Measurements from ENCODE around the gene SLC10A7.

GRCh38 chr4:146456681-146457080, 65.1 kb downstream of the SLC10A7 start:
- TF ChIP-seq CTCF (IDR thresholded peaks at IDR 0.05) (no peak), POLR2A (IDR thresholded peaks at IDR 0.05) (no peak)
